OCI-LY7 (cell line): ENCODE data around the gene OR8I2. TPM values are rescaled to one million over a fixed set of nuclear protein-coding genes. Genes with fewer than 3 reads are reported as not detected.

Source experiments
- BruUV-seq: library from RNA; stranded (reverse); fragments of 400-500 nt; replicated peaks from 2 replicates; lab custom pipeline; 2021; lab: Mats Ljungman, UMichigan
- CTCF ChIA-PET: fragments of 300-600 bp; sonication (Branson Sonifier 250); formaldehyde crosslinking; loops from one replicate; lab custom pipeline; 2022; ENCODE audit warnings: antibody characterized with exemption; ENCODE audit not compliant: unreplicated experiment; lab: Charles Lee
- POLR2A ChIA-PET: fragments of 300-600 bp; sonication (Branson Sonifier 250); formaldehyde crosslinking; loops from one replicate; lab custom pipeline; 2022; ENCODE audit warnings: antibody characterized with exemption; lab: Charles Lee
- DNase-seq: peaks from one replicate; pipeline ENCODE4 v3.0.0-alpha.2; 2015; ENCODE audit warnings: low spot score
- H2AFZ ChIP-seq: fragments of 200-600 bp; sonication (generic), shearing (Covaris generic); 2 replicates; pipeline ENCODE4 v1.6.1; 2014; ENCODE audit warnings: mild to moderate bottlenecking, antibody characterized with exemption, low read length, moderate library complexity
- H3K27ac ChIP-seq: fragments of 200-600 bp; sonication (generic); 2 replicates; pipeline ENCODE4 v1.5.1; 2014; ENCODE audit warnings: mixed run types, low read depth, mild to moderate bottlenecking, moderate library complexity, low read length, inconsistent platforms; ENCODE audit not compliant: poor library complexity, severe bottlenecking
- H3K36me3 ChIP-seq: fragments of 200-600 bp; sonication (generic); 2 replicates; pipeline ENCODE4 v1.6.1; 2014; ENCODE audit warnings: mild to moderate bottlenecking, antibody characterized with exemption, low read length, moderate library complexity, mixed read lengths; ENCODE audit not compliant: insufficient read depth
- H3K4me1 ChIP-seq: fragments of 200-600 bp; sonication (generic); 2 replicates; pipeline ENCODE4 v1.5.1; 2014; ENCODE audit warnings: mild to moderate bottlenecking, low read length; ENCODE audit not compliant: insufficient read depth, poor library complexity, severe bottlenecking
- H3K4me2 ChIP-seq: fragments of 200-600 bp; sonication (generic); 2 replicates; pipeline ENCODE4 v1.6.1; 2014; ENCODE audit warnings: mild to moderate bottlenecking, low read length
- H3K4me3 ChIP-seq: fragments of 200-600 bp; sonication (generic); 2 replicates; pipeline ENCODE4 v1.5.1; 2014; ENCODE audit warnings: mild to moderate bottlenecking, low read depth, low read length; ENCODE audit not compliant: poor library complexity, severe bottlenecking
- H3K79me2 ChIP-seq: fragments of 200-600 bp; sonication (generic); 2 replicates; pipeline ENCODE4 v1.6.1; 2016; ENCODE audit warnings: low read depth, mild to moderate bottlenecking, low read length, moderate library complexity, mixed read lengths; ENCODE audit not compliant: insufficient read depth
- H3K9me2 ChIP-seq: fragments of 200-600 bp; sonication (generic); 2 replicates; pipeline ENCODE4 v1.6.1; 2016; ENCODE audit warnings: mild to moderate bottlenecking, low read length, mixed read lengths; ENCODE audit not compliant: insufficient read depth
- H3K9me3 ChIP-seq: fragments of 200-600 bp; sonication (generic); 2 replicates; pipeline ENCODE4 v1.6.1; 2014; ENCODE audit warnings: mild to moderate bottlenecking, mixed run types, low read length, mixed read lengths
- H4K20me1 ChIP-seq: fragments of 200-600 bp; sonication (generic); 2 replicates; pipeline ENCODE4 v1.6.1; 2014; ENCODE audit warnings: mild to moderate bottlenecking, antibody characterized with exemption, low read length, moderate library complexity, mixed read lengths; ENCODE audit not compliant: insufficient read depth
- CTCF ChIP-seq: fragments of 200-600 bp; sonication (generic); conservative IDR thresholded peaks from 2 replicates; pipeline ENCODE4 v1.5.1; 2014; ENCODE audit warnings: mild to moderate bottlenecking, antibody characterized with exemption, low read length, moderate library complexity, mixed read lengths
- EZH2phosphoT487 ChIP-seq: fragments of 200-600 bp; sonication (generic); IDR thresholded peaks from 2 replicates; pipeline ENCODE4 v1.6.1; 2018; ENCODE audit warnings: low read depth, borderline replicate concordance, mild to moderate bottlenecking, mixed run types, antibody characterized with exemption, low read length, moderate library complexity, mixed read lengths
- intact Hi-C: fragments of 100-400 bp; cut with micrococcal nuclease; formaldehyde crosslinking; loops from one replicate; pipeline ENCODE4 v1.10.0; 2022; ENCODE audit not compliant: unreplicated experiment
- total RNA-seq, 2 experiments: library from RNA; depleted of rRNA in 1 of 2; stranded (reverse); fragments of >200 nt in 1 of 2; shearing (Covaris generic) in 1 of 2; gene quantifications; 2 replicates each; pipeline ENCODE4 v1.2.3, GENCODE V29; 2014 to 2022

OR8I2 gene
- total RNA-seq, 2 experiments from 2014 or later: not detected

- no peaks in the 10 kb centered on the region for H3K79me2 ChIP-seq
- H3K4me2 ChIP-seq: no peak overlapping the region
- 0 out of 2 replicates have a peak, but pooled peaks cover 4% of the 10 kb centered on the region for H3K9me3 ChIP-seq
- H3K27ac ChIP-seq: no peak overlapping the region
- H3K36me3 ChIP-seq: no peaks in the 10 kb centered on the region
- POLR2A ChIA-PET: no interaction called here
- no peak overlapping the region for H3K4me3 ChIP-seq
- DNase-seq: no peak
- BruUV-seq: no TSS peak
- no peaks in the 10 kb centered on the region for H4K20me1 ChIP-seq
- intact Hi-C loops: no loop called here
- CTCF ChIA-PET: no interaction called here
- no peak for TF ChIP-seq EZH2phosphoT487
- TF ChIP-seq CTCF: no peak
- H3K9me2 ChIP-seq: no peaks in the 10 kb centered on the region
- H3K4me1 ChIP-seq: no peaks in the 10 kb centered on the region
- H2AFZ ChIP-seq: no peak overlapping the region
Measured at GRCh38 chr11:56066980-56067379, 26.1 kb upstream of the OR8I2 start.

- no peak overlapping the region for H3K27ac ChIP-seq
- H3K4me1 ChIP-seq: no peaks in the 10 kb centered on the region
- TF ChIP-seq CTCF: peak; percentile 48; the same call in 1 of the 2 replicates
- TF ChIP-seq EZH2phosphoT487: no peak
- no peak overlapping the region for H2AFZ ChIP-seq
- CTCF ChIA-PET: no interaction called here
- H3K9me2 ChIP-seq: no peaks in the 10 kb centered on the region
- H4K20me1 ChIP-seq: no peaks in the 10 kb centered on the region
- no peaks in the 10 kb centered on the region for H3K79me2 ChIP-seq
- BruUV-seq: no TSS peak
- intact Hi-C loops: no loop called here
- POLR2A ChIA-PET: interaction anchor here (0.6 kb wide), 1 partner anchor 623 kb away, joined by 4 read pairs; no protein-coding TSS in a partner anchor
- no peak overlapping the region for H3K4me2 ChIP-seq
- no peak for DNase-seq
- no peaks in the 10 kb centered on the region for H3K9me3 ChIP-seq
- no peaks in the 10 kb centered on the region for H3K36me3 ChIP-seq
- no peak overlapping the region for H3K4me3 ChIP-seq
Measured at GRCh38 chr11:56089697-56090096, 3.4 kb upstream of the OR8I2 start.

GRCh38 chr11:56103210-56103737 lies 10.2 kb downstream of the OR8I2 start, which contains the start of gene OR8H2:
Gene OR8H2, plus strand, starts transcription at chr11:56103687. Its CDS starts 1,356 bp downstream, at chr11:56105043.
- no peak within 1 kb of the TSS for H2AFZ ChIP-seq
- no TSS peak for BruUV-seq
- no peaks in the 10 kb centered on the region for H3K36me3 ChIP-seq
- H3K4me1 ChIP-seq: no peaks in the 10 kb centered on the region
- ChIA-PET CTCF (no interaction called here), POLR2A (no interaction called here)
- no peak for DNase-seq
- no peaks in the 10 kb centered on the region for H3K79me2 ChIP-seq
- H3K9me2 ChIP-seq: no peaks in the 10 kb centered on the region
- H3K4me3 ChIP-seq: no peak within 1 kb of the TSS
- no peak within 1 kb of the TSS for H3K27ac ChIP-seq
- TF ChIP-seq EZH2phosphoT487: no peak
- TF ChIP-seq CTCF: no peak
- H4K20me1 ChIP-seq: no peaks in the 10 kb centered on the region
- no peaks in the 10 kb centered on the region for H3K9me3 ChIP-seq
- no peak within 1 kb of the TSS for H3K4me2 ChIP-seq
- intact Hi-C loops: no loop called here
